GM23338 (cell line): ENCODE results near the gene CHD9. TPM values are rescaled to one million over a fixed set of nuclear protein-coding genes. Genes with fewer than 3 reads are reported as not detected.
A peak's percentile ranks its signal among the peaks of the same experiment; 100 is the strongest.

ENCODE experiments used
- ATAC-seq: fragments of 200-7000 bp; cut with Tn5 transposase; 3 replicates; pipeline ENCODE4 v1.9.1; 2020
- DNase-seq: peaks from one replicate; pipeline ENCODE4 v3.0.0-alpha.2; 2015; ENCODE audit warnings: low spot score
- H2AFZ ChIP-seq: fragments of 200-600 bp; sonication (generic); 2 replicates; pipeline ENCODE4 v1.8.0; 2016; ENCODE audit warnings: antibody characterized with exemption, mild to moderate bottlenecking, moderate library complexity
- H3F3A ChIP-seq: fragments of 200-600 bp; sonication (generic); replicated peaks from 2 replicates; pipeline ENCODE4 v1.8.0; 2017; ENCODE audit warnings: antibody characterized with exemption, mixed run types, low read depth
- H3K27ac ChIP-seq: fragments of 200-600 bp; sonication (generic); 2 replicates; pipeline ENCODE4 v1.6.1; 2016; ENCODE audit warnings: low read depth
- H3K27me3 ChIP-seq: fragments of 200-600 bp; sonication (generic); 2 replicates; pipeline ENCODE4 v1.8.0; 2016; ENCODE audit warnings: mild to moderate bottlenecking, mixed run types, moderate library complexity; ENCODE audit not compliant: insufficient read depth
- H3K36me3 ChIP-seq: fragments of 200-600 bp; sonication (generic); 2 replicates; pipeline ENCODE4 v1.8.0; 2016; ENCODE audit warnings: mild to moderate bottlenecking; ENCODE audit not compliant: insufficient read depth
- H3K4me1 ChIP-seq: fragments of 200-600 bp; sonication (generic); 2 replicates; pipeline ENCODE4 v1.8.0; 2016; ENCODE audit warnings: mild to moderate bottlenecking, moderate library complexity; ENCODE audit not compliant: insufficient read depth
- H3K4me2 ChIP-seq: fragments of 200-600 bp; sonication (generic); 2 replicates; pipeline ENCODE4 v1.7.1; 2017; ENCODE audit warnings: mixed run types
- H3K4me3 ChIP-seq: fragments of 200-600 bp; sonication (generic); 2 replicates; pipeline ENCODE4 v1.6.1; 2016; ENCODE audit warnings: mixed run types
- H3K79me2 ChIP-seq: fragments of 200-600 bp; sonication (generic); replicated peaks from 2 replicates; pipeline ENCODE4 v1.8.0; 2017; ENCODE audit warnings: mild to moderate bottlenecking; ENCODE audit not compliant: insufficient read depth
- H3K9me2 ChIP-seq: fragments of 200-600 bp; sonication (generic); 2 replicates; pipeline ENCODE4 v1.8.0; 2017; ENCODE audit not compliant: insufficient read depth
- H4K20me1 ChIP-seq: fragments of 200-600 bp; sonication (generic); replicated peaks from 2 replicates; pipeline ENCODE4 v1.8.0; 2017; ENCODE audit warnings: mild to moderate bottlenecking; ENCODE audit not compliant: insufficient read depth
- H3K27ac Mint-ChIP-seq: 2 replicates; pipeline ENCODE4 v1.8.0; 2020; ENCODE audit warnings: inconsistent platforms, mild to moderate bottlenecking, moderate library complexity, mixed read lengths
- H3K27me3 Mint-ChIP-seq: 3 replicates; pipeline ENCODE4 v1.8.0; 2022; ENCODE audit warnings: low read depth, mild to moderate bottlenecking, moderate library complexity, mixed read lengths, inconsistent platforms; ENCODE audit not compliant: insufficient read depth, poor library complexity
- H3K36me3 Mint-ChIP-seq: 3 replicates; pipeline ENCODE4 v1.8.0; 2021; ENCODE audit warnings: low read depth, mild to moderate bottlenecking, inconsistent platforms, moderate library complexity, mixed read lengths
- H3K4me1 Mint-ChIP-seq: 3 replicates; pipeline ENCODE4 v1.8.0; 2020; ENCODE audit warnings: mild to moderate bottlenecking, inconsistent platforms, mixed read lengths
- H3K4me3 Mint-ChIP-seq: 3 replicates; pipeline ENCODE4 v1.8.0; 2021; ENCODE audit warnings: moderate library complexity, mild to moderate bottlenecking, inconsistent platforms, mixed read lengths
- H3K9me3 Mint-ChIP-seq: 3 replicates; pipeline ENCODE4 v1.8.0; 2020; ENCODE audit warnings: moderate library complexity, mild to moderate bottlenecking, inconsistent platforms, mixed read lengths
- CREB1 ChIP-seq: fragments of 250-450 bp; sonication (Bioruptor Pico); IDR thresholded peaks from 2 replicates; pipeline ENCODE4 v1.5.0; 2020; ENCODE audit warnings: low read depth, mild to moderate bottlenecking, moderate library complexity
- EZH2 ChIP-seq: fragments of 200-600 bp; sonication (generic); IDR thresholded peaks from one replicate; pipeline ENCODE4 v1.8.0; 2017; ENCODE audit warnings: antibody characterized with exemption, mild to moderate bottlenecking, low read depth; ENCODE audit not compliant: unreplicated experiment
- EZH2phosphoT487 ChIP-seq: fragments of 200-600 bp; sonication (generic); IDR thresholded peaks from one replicate; pipeline ENCODE4 v1.8.1; 2018; ENCODE audit warnings: antibody characterized with exemption; ENCODE audit not compliant: unreplicated experiment
- JUNB ChIP-seq: IDR thresholded peaks from one replicate; pipeline ENCODE4 v1.6.1; 2016; ENCODE audit warnings: antibody characterized with exemption; ENCODE audit not compliant: unreplicated experiment
- NANOG ChIP-seq: IDR thresholded peaks from 2 replicates; pipeline ENCODE4 v1.6.1; 2016; ENCODE audit warnings: antibody characterized with exemption, borderline replicate concordance
- POLR2AphosphoS5 ChIP-seq: IDR thresholded peaks from 2 replicates; pipeline ENCODE4 v1.6.1; 2016; ENCODE audit warnings: antibody characterized with exemption, low read depth
- STAT1 ChIP-seq: IDR thresholded peaks from one replicate; pipeline ENCODE4 v1.6.1; 2016; ENCODE audit warnings: antibody characterized with exemption; ENCODE audit not compliant: unreplicated experiment
- ZNF114 ChIP-seq: fragments of 250-450 bp; sonication (Bioruptor Pico); IDR thresholded peaks from 2 replicates; pipeline ENCODE4 v1.5.0; 2020; ENCODE audit warnings: mild to moderate bottlenecking, moderate library complexity
- ZNF331 ChIP-seq: fragments of 250-450 bp; sonication (Bioruptor Pico); IDR thresholded peaks from 2 replicates; pipeline ENCODE4 v1.5.0; 2020; ENCODE audit warnings: low read depth, mild to moderate bottlenecking, moderate library complexity
- polyA plus RNA-seq: library from polyadenylated mRNA; unstranded; fragments of >200 nt; fragmentation: Nextera tagmentation; extraction: Ambion mirVana; gene quantifications from 2 replicates; pipeline ENCODE4 v1.2.1, GENCODE V29; 2016
- total RNA-seq: library from RNA; depleted of rRNA; stranded (reverse); fragments of >200 nt; shearing (Covaris generic); gene quantifications from 2 replicates; pipeline ENCODE4 v1.2.3, GENCODE V29; 2014
- TF ChIP-seq, protein P1 (sequence below): fragments of 250-450 bp; sonication (Bioruptor Pico); IDR thresholded peaks from 2 replicates; pipeline ENCODE4 v1.5.0; 2020; ENCODE audit warnings: mild to moderate bottlenecking, moderate library complexity
- TF ChIP-seq, protein P2 (sequence below): IDR thresholded peaks from 2 replicates; pipeline ENCODE4 v1.6.1; 2016; ENCODE audit warnings: antibody characterized with exemption
- TF ChIP-seq, protein P3 (sequence below), 2 experiments: fragments of 200-600 bp in 1 of 2; sonication (generic) in 1 of 2; conservative IDR thresholded peaks; 2 replicates each; pipeline versions ENCODE4 v1.5.1 to v1.6.1; 2016 to 2017; ENCODE audit warnings: antibody characterized with exemption in 2 of 2, low read depth in 2 of 2, mild to moderate bottlenecking in 2 of 2, moderate library complexity in 1 of 2
- TF ChIP-seq, protein P4 (sequence below): IDR thresholded peaks from one replicate; pipeline ENCODE4 v1.6.1; 2018; ENCODE audit warnings: antibody characterized with exemption; ENCODE audit not compliant: unreplicated experiment

CHD9 gene
- total and polyA plus RNA-seq, 2 experiments from 2014 or later, result 18.8 to 46.6 TPM

DNA sequence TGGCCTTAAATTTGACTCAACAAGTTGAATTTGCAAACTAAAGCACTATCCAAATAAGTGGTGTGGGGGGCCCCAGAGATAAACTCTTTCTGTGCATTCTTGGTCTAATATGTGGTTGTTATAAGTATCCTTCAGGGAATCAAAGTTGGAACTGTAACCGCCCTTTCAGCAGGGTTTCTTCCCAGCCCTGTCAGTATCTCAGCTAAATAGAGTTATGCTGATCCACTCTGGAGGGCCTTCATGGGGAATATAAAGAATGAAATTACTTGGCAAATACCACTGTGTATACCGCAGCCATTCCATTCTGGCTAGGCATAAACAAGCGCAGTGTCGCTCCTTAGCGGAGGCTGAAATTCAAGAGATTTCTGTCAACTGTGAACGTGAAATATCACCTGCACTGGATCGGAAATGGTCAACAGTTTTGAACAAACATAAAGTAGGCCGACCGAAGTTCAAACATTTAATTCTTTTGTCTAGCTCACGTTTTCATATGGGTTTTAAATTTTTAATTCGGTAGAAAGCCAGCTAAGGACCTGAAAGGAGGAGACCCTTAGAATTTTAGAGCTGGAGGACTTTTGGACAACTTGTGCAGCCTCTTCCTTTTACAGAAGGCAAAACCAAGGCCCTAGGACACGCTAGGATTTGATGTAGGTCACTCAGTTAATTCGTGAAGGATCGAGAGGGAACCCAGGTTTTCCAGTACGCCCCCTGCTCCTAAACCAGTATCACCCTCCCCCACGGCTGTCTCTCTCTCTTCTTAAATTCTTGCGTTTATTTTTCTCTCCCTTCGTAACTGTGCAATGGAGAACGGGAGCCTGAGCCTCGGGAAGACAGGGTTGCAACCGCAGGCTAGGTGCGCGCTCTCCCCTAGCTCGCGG lies 74.7 kb downstream of the CHD9 start:
- Mint-ChIP-seq H3K36me3 (no peaks in the 10 kb centered on the region; the same call in 2 of the 3 replicates), H3K27ac (peak overlapping the region; percentile 90), H3K4me1 (peaks cover 17% of the 10 kb centered on the region), H3K4me3 (peak overlapping the region; percentile 86), H3K27me3 (peaks cover 5% of the 10 kb centered on the region), H3K9me3 (peaks cover 4% of the 10 kb centered on the region; the same call in 2 of the 3 replicates)
- no peaks in the 10 kb centered on the region for H3K36me3 ChIP-seq
- peak overlapping the region; percentile 76 for H3K4me3 ChIP-seq
- H3K27ac ChIP-seq, result peak overlapping the region; percentile 51
- H3K9me2 ChIP-seq, result no peaks in the 10 kb centered on the region
- peaks cover 11% of the 10 kb centered on the region for H3K79me2 ChIP-seq
- TF ChIP-seq, protein P1, sequence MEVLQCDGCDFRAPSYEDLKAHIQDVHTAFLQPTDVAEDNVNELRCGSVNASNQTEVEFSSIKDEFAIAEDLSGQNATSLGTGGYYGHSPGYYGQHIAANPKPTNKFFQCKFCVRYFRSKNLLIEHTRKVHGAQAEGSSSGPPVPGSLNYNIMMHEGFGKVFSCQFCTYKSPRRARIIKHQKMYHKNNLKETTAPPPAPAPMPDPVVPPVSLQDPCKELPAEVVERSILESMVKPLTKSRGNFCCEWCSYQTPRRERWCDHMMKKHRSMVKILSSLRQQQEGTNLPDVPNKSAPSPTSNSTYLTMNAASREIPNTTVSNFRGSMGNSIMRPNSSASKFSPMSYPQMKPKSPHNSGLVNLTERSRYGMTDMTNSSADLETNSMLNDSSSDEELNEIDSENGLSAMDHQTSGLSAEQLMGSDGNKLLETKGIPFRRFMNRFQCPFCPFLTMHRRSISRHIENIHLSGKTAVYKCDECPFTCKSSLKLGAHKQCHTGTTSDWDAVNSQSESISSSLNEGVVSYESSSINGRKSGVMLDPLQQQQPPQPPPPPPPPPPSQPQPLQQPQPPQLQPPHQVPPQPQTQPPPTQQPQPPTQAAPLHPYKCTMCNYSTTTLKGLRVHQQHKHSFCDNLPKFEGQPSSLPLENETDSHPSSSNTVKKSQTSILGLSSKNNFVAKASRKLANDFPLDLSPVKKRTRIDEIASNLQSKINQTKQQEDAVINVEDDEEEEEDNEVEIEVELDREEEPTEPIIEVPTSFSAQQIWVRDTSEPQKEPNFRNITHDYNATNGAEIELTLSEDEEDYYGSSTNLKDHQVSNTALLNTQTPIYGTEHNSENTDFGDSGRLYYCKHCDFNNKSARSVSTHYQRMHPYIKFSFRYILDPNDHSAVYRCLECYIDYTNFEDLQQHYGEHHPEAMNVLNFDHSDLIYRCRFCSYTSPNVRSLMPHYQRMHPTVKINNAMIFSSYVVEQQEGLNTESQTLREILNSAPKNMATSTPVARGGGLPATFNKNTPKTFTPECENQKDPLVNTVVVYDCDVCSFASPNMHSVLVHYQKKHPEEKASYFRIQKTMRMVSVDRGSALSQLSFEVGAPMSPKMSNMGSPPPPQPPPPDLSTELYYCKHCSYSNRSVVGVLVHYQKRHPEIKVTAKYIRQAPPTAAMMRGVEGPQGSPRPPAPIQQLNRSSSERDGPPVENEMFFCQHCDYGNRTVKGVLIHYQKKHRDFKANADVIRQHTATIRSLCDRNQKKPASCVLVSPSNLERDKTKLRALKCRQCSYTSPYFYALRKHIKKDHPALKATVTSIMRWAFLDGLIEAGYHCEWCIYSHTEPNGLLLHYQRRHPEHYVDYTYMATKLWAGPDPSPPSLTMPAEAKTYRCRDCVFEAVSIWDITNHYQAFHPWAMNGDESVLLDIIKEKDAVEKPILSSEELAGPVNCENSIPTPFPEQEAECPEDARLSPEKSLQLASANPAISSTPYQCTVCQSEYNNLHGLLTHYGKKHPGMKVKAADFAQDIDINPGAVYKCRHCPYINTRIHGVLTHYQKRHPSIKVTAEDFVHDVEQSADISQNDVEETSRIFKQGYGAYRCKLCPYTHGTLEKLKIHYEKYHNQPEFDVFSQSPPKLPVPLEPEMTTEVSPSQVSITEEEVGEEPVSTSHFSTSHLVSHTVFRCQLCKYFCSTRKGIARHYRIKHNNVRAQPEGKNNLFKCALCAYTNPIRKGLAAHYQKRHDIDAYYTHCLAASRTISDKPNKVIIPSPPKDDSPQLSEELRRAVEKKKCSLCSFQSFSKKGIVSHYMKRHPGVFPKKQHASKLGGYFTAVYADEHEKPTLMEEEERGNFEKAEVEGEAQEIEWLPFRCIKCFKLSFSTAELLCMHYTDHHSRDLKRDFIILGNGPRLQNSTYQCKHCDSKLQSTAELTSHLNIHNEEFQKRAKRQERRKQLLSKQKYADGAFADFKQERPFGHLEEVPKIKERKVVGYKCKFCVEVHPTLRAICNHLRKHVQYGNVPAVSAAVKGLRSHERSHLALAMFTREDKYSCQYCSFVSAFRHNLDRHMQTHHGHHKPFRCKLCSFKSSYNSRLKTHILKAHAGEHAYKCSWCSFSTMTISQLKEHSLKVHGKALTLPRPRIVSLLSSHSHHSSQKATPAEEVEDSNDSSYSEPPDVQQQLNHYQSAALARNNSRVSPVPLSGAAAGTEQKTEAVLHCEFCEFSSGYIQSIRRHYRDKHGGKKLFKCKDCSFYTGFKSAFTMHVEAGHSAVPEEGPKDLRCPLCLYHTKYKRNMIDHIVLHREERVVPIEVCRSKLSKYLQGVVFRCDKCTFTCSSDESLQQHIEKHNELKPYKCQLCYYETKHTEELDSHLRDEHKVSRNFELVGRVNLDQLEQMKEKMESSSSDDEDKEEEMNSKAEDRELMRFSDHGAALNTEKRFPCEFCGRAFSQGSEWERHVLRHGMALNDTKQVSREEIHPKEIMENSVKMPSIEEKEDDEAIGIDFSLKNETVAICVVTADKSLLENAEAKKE (CRISPR knock-in tag), result no peak
- TF ChIP-seq EZH2 (no peak), STAT1 (no peak), ZNF331 (CRISPR knock-in tag) (no peak), EZH2phosphoT487 (no peak), POLR2AphosphoS5 (no peak), JUNB (no peak), NANOG (no peak), ZNF114 (CRISPR knock-in tag) (no peak), CREB1 (no peak)
- TF ChIP-seq, protein P2, sequence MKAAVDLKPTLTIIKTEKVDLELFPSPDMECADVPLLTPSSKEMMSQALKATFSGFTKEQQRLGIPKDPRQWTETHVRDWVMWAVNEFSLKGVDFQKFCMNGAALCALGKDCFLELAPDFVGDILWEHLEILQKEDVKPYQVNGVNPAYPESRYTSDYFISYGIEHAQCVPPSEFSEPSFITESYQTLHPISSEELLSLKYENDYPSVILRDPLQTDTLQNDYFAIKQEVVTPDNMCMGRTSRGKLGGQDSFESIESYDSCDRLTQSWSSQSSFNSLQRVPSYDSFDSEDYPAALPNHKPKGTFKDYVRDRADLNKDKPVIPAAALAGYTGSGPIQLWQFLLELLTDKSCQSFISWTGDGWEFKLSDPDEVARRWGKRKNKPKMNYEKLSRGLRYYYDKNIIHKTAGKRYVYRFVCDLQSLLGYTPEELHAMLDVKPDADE, result no peak
- TF ChIP-seq, protein P3, sequence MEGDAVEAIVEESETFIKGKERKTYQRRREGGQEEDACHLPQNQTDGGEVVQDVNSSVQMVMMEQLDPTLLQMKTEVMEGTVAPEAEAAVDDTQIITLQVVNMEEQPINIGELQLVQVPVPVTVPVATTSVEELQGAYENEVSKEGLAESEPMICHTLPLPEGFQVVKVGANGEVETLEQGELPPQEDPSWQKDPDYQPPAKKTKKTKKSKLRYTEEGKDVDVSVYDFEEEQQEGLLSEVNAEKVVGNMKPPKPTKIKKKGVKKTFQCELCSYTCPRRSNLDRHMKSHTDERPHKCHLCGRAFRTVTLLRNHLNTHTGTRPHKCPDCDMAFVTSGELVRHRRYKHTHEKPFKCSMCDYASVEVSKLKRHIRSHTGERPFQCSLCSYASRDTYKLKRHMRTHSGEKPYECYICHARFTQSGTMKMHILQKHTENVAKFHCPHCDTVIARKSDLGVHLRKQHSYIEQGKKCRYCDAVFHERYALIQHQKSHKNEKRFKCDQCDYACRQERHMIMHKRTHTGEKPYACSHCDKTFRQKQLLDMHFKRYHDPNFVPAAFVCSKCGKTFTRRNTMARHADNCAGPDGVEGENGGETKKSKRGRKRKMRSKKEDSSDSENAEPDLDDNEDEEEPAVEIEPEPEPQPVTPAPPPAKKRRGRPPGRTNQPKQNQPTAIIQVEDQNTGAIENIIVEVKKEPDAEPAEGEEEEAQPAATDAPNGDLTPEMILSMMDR (conservative IDR thresholded peaks at IDR 0.05; ENCODE audit: low read depth in 2 of 2), result no peak
- TF ChIP-seq, protein P4, sequence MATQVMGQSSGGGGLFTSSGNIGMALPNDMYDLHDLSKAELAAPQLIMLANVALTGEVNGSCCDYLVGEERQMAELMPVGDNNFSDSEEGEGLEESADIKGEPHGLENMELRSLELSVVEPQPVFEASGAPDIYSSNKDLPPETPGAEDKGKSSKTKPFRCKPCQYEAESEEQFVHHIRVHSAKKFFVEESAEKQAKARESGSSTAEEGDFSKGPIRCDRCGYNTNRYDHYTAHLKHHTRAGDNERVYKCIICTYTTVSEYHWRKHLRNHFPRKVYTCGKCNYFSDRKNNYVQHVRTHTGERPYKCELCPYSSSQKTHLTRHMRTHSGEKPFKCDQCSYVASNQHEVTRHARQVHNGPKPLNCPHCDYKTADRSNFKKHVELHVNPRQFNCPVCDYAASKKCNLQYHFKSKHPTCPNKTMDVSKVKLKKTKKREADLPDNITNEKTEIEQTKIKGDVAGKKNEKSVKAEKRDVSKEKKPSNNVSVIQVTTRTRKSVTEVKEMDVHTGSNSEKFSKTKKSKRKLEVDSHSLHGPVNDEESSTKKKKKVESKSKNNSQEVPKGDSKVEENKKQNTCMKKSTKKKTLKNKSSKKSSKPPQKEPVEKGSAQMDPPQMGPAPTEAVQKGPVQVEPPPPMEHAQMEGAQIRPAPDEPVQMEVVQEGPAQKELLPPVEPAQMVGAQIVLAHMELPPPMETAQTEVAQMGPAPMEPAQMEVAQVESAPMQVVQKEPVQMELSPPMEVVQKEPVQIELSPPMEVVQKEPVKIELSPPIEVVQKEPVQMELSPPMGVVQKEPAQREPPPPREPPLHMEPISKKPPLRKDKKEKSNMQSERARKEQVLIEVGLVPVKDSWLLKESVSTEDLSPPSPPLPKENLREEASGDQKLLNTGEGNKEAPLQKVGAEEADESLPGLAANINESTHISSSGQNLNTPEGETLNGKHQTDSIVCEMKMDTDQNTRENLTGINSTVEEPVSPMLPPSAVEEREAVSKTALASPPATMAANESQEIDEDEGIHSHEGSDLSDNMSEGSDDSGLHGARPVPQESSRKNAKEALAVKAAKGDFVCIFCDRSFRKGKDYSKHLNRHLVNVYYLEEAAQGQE, result no peak
- no peak; the same call in 2 of the 3 replicates for ATAC-seq
- peaks cover 21% of the 10 kb centered on the region for H3K4me1 ChIP-seq
- H3F3A ChIP-seq, result peaks cover 7% of the 10 kb centered on the region
- H4K20me1 ChIP-seq, result 0 out of 2 replicates have a peak, but pooled peaks cover 4% of the 10 kb centered on the region
- DNase-seq, result peak; percentile 45
- peak overlapping the region; percentile 93 for H3K4me2 ChIP-seq
- peak overlapping the region; percentile 80; the same call in 1 of the 2 replicates for H2AFZ ChIP-seq
- H3K27me3 ChIP-seq, result no peaks in the 10 kb centered on the region
